Measurements from ENCODE around the gene UNC50. TPM values are rescaled to one million over a fixed set of nuclear protein-coding genes. Genes with fewer than 3 reads are reported as not detected.
A peak's percentile ranks its signal among the peaks of the same experiment; 100 is the strongest.

UNC50 gene
- total and polyA plus RNA-seq, 2 donors = 46.1 to 68.5 TPM

DNA sequence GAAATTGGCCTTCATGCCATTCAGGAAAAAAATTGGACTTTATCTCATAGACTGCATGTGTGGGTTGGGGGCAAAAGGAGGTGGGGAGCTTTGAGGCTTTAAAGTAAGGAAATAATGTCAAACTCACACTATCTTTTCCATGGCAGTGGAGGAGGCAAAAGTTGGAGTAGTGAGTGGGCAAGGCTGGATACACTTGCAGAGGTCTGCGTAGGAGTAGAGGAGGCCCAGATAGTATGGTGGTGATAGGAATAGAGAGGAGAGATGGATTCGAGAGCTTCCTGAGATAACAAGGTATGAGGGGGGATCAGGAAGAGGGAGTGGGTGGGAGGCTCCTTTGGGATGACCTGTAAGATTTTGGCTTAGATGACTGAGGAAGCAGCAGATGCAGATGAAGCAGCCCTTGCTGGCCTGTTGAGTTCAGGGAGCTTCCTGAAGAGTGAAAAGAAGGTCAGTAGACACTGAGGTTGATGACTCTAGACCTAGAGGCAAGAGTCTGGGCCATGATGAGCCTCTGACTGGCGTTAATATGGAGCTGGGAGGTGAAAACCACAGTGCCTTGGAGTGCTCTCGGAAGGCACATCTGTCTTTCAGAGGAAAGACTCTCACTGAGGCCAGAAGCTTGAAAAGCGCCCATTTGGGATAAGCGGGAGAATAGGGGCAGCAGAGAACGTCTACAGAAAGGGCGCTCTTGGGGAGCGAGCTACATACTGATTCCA, 5.8 kb downstream of the UNC50 start:
- Histone ChIP-seq H3K27me3 (ENCODE audit: control insufficient read depth in 2 of 2, insufficient read depth in 1 of 2, low read length in 1 of 2) (no peaks in the 10 kb centered on the region), H3K4me1 (ENCODE audit: control insufficient read depth in 2 of 2, insufficient read depth in 2 of 2, low read length in 2 of 2) (peaks cover 13% of the 10 kb centered on the region in 2 donors), H3K36me3 (ENCODE audit: control insufficient read depth in 2 of 2, insufficient read depth in 2 of 2, low read length in 1 of 2) (peaks cover 21 to 78% of the 10 kb centered on the region in 2 donors), H3K9me3 (ENCODE audit: control insufficient read depth in 2 of 2, insufficient read depth in 1 of 2, low read length in 1 of 2) (no peaks in the 10 kb centered on the region), H3K27ac (ENCODE audit: low read depth in 1 of 2, low read length in 1 of 2) (no peak overlapping the region), H3K4me3 (ENCODE audit: low read length in 2 of 2) (no peak overlapping the region)
- no peak for DNase-seq (ENCODE audit: low read depth in 6 of 9, low spot score in 9 of 9)
- over 99% methylated on average over 9 of the region's 9 CpGs for WGBS

DNA sequence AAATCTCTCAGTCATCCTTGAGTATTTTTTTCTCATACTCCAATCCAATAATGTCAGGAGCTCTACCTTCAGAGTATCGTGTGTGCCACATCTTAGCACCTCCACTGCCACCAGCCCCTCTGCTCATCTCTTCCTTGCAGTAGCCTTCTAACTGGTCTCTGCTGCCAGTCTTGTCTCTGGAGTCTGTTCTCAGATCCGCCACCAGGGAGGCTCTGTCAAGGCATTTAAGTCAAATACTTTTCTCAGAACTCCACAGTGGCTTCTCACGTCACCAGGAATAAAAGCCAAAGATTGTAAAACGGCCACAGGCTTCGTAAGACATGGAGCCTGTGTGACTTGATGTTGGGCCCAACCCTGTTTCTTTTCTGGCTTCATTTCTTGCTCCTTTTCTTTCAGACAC, 7.1 kb downstream of the UNC50 start:
- Histone ChIP-seq H3K4me3 (ENCODE audit: low read length in 2 of 2) (no peak overlapping the region), H3K36me3 (ENCODE audit: control insufficient read depth in 2 of 2, insufficient read depth in 2 of 2, low read length in 1 of 2) (peaks cover 19 to 82% of the 10 kb centered on the region in 2 donors), H3K27me3 (ENCODE audit: control insufficient read depth in 2 of 2, insufficient read depth in 1 of 2, low read length in 1 of 2) (no peaks in the 10 kb centered on the region), H3K27ac (ENCODE audit: low read depth in 1 of 2, low read length in 1 of 2) (no peak overlapping the region), H3K4me1 (ENCODE audit: control insufficient read depth in 2 of 2, insufficient read depth in 2 of 2, low read length in 2 of 2) (peaks cover 3% of the 10 kb centered on the region in 2 donors), H3K9me3 (ENCODE audit: control insufficient read depth in 2 of 2, insufficient read depth in 1 of 2, low read length in 1 of 2) (no peaks in the 10 kb centered on the region)
- WGBS = 96% methylated on average over 5 of the region's 5 CpGs
- DNase-seq (ENCODE audit: low read depth in 6 of 9, low spot score in 9 of 9) = no peak

DNA sequence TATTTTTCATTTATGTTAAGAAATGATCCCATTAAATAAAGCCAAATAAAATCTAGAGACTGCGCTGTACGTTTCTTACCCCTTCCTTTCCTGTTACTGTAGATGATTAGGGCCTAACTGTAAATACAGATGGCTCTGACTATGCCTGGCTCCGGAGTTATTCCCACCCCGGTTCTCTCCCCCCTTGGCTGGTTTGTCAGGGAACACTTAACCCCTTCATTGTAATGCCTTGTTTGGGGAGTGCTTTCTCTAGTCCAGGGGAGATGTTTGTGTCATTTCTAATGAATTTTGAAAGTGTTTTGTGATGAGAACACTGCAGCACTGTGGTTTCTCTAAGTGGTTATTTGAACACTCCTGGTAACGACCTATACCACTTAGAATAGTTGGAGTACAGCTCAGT, 8.8 kb downstream of the UNC50 start:
- Histone ChIP-seq H3K9me3 (ENCODE audit: control insufficient read depth in 2 of 2, insufficient read depth in 1 of 2, low read length in 1 of 2) (no peaks in the 10 kb centered on the region), H3K4me1 (ENCODE audit: control insufficient read depth in 2 of 2, insufficient read depth in 2 of 2, low read length in 2 of 2) (no peaks in the 10 kb centered on the region), H3K4me3 (ENCODE audit: low read length in 2 of 2) (no peak overlapping the region), H3K27ac (ENCODE audit: low read depth in 1 of 2, low read length in 1 of 2) (no peak overlapping the region), H3K36me3 (ENCODE audit: control insufficient read depth in 2 of 2, insufficient read depth in 2 of 2, low read length in 1 of 2) (peaks cover 23 to 76% of the 10 kb centered on the region in 2 donors), H3K27me3 (ENCODE audit: control insufficient read depth in 2 of 2, insufficient read depth in 1 of 2, low read length in 1 of 2) (no peaks in the 10 kb centered on the region)
- DNase-seq (ENCODE audit: low read depth in 6 of 9, low spot score in 9 of 9) = no peak
- WGBS = 85% methylated on average over 5 of the region's 5 CpGs

DNA sequence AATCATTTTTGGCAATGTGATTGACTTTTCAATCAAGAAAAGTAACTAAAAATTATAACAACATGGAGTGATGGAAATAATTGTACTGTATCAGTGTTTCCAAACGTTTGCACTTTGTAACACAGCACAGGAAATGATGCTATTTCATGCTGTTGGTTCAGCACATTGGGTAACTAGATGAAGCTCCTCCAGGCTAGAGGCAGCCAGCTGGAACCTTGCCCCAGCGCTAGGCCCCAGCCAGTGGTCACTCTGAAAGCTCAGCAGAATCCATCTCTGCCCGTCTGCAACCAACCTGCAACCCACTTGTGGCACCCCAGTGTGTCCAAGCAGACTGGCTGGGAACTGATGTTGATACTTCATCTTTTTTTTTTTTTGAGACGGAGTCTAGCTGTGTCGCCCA, 15.3 kb downstream of the UNC50 start:
- WGBS = 86% methylated on average over 5 of the region's 5 CpGs
- Histone ChIP-seq H3K27ac (ENCODE audit: low read depth in 1 of 2, low read length in 1 of 2) (no peak overlapping the region), H3K4me3 (ENCODE audit: low read length in 2 of 2) (no peak overlapping the region), H3K9me3 (ENCODE audit: control insufficient read depth in 2 of 2, insufficient read depth in 1 of 2, low read length in 1 of 2) (no peaks in the 10 kb centered on the region), H3K27me3 (ENCODE audit: control insufficient read depth in 2 of 2, insufficient read depth in 1 of 2, low read length in 1 of 2) (no peaks in the 10 kb centered on the region), H3K36me3 (ENCODE audit: control insufficient read depth in 2 of 2, insufficient read depth in 2 of 2, low read length in 1 of 2) (peaks cover 14 to 28% of the 10 kb centered on the region in 2 donors), H3K4me1 (ENCODE audit: control insufficient read depth in 2 of 2, insufficient read depth in 2 of 2, low read length in 2 of 2) (no peaks in the 10 kb centered on the region)
- no peak for DNase-seq (ENCODE audit: low read depth in 6 of 9, low spot score in 9 of 9)

DNA sequence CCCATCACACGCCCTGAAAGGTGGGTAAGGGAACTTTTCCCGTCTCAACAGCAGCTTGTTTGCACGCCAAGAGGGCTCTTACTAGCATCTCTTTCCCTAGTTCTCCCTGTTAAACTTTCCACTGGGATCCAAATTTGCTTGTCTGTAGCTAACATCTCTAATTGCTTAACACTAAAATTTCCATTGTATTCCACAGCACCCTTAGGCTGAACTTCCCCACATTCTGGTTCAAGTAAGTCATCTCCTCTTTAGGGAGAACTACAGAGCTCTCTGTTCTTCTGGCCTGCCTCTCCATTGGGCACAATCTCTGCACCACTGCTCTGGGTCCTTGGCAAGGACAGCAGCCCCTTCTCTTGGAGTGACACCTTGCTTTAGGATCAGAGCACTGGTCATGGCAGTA, 24.0 kb downstream of the UNC50 start:
- no peak for DNase-seq (ENCODE audit: low read depth in 6 of 9, low spot score in 9 of 9)
- Histone ChIP-seq H3K4me3 (ENCODE audit: low read length in 2 of 2) (no peak overlapping the region), H3K9me3 (ENCODE audit: control insufficient read depth in 2 of 2, insufficient read depth in 1 of 2, low read length in 1 of 2) (no peaks in the 10 kb centered on the region), H3K27ac (ENCODE audit: low read depth in 1 of 2, low read length in 1 of 2) (no peak overlapping the region), H3K27me3 (ENCODE audit: control insufficient read depth in 2 of 2, insufficient read depth in 1 of 2, low read length in 1 of 2) (no peaks in the 10 kb centered on the region), H3K4me1 (ENCODE audit: control insufficient read depth in 2 of 2, insufficient read depth in 2 of 2, low read length in 2 of 2) (peaks cover 0 to 23% of the 10 kb centered on the region in 2 donors), H3K36me3 (ENCODE audit: control insufficient read depth in 2 of 2, insufficient read depth in 2 of 2, low read length in 1 of 2) (peaks cover 22 to 48% of the 10 kb centered on the region in 2 donors)
- WGBS = 98% methylated on average over 3 of the region's 3 CpGs

DNA sequence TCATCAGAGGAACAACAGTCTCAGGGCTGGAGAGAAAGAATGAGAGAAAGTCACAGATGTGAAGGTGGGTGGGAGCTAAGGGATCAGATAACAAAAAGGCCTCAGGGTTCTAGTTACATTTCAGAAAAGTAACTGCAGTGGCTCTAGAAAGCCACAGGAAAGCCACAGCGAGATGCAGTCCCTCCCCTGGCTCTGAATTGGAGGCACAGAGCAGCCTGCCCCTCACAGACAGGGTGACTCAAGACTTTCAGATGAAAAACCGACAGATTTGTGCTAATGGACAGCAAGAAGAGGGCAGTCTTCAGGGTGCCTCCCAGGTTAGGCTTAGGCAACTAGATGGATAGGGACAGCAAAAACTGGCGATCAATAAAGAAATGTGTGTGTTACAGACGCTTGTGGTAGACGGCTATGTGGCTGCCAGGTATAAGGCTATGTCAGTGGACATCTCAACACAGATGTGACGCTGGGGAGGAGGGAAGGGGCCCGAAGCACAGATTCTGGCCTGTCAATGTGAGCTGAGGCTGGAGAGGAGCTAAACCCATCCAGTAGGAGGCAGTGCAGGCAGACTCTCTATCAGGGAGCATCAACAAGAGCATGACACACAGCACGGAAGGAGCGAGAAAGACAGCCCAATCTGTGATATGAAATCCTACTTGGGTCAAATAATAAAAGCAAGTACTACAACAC, 26.2 kb downstream of the UNC50 start:
- H3K27ac ChIP-seq (ENCODE audit: low read depth in 1 of 2, low read length in 1 of 2) = peak overlapping the region in 1 of 2 donors; percentile 76
- DNase-seq (ENCODE audit: low read depth in 6 of 9, low spot score in 9 of 9) = peak in 4 of 9 donors; percentile 24 to 75 (median 50)
- H3K9me3 ChIP-seq (ENCODE audit: control insufficient read depth in 2 of 2, insufficient read depth in 1 of 2, low read length in 1 of 2) = no peaks in the 10 kb centered on the region
- H3K27me3 ChIP-seq (ENCODE audit: control insufficient read depth in 2 of 2, insufficient read depth in 1 of 2, low read length in 1 of 2) = no peaks in the 10 kb centered on the region
- H3K4me3 ChIP-seq (ENCODE audit: low read length in 2 of 2) = no peak overlapping the region
- H3K36me3 ChIP-seq (ENCODE audit: control insufficient read depth in 2 of 2, insufficient read depth in 2 of 2, low read length in 1 of 2) = peaks cover 22 to 54% of the 10 kb centered on the region in 2 donors
- H3K4me1 ChIP-seq (ENCODE audit: control insufficient read depth in 2 of 2, insufficient read depth in 2 of 2, low read length in 2 of 2) = peaks cover 5 to 32% of the 10 kb centered on the region in 2 donors
- 81% methylated on average over 9 of the region's 9 CpGs for WGBS

DNA sequence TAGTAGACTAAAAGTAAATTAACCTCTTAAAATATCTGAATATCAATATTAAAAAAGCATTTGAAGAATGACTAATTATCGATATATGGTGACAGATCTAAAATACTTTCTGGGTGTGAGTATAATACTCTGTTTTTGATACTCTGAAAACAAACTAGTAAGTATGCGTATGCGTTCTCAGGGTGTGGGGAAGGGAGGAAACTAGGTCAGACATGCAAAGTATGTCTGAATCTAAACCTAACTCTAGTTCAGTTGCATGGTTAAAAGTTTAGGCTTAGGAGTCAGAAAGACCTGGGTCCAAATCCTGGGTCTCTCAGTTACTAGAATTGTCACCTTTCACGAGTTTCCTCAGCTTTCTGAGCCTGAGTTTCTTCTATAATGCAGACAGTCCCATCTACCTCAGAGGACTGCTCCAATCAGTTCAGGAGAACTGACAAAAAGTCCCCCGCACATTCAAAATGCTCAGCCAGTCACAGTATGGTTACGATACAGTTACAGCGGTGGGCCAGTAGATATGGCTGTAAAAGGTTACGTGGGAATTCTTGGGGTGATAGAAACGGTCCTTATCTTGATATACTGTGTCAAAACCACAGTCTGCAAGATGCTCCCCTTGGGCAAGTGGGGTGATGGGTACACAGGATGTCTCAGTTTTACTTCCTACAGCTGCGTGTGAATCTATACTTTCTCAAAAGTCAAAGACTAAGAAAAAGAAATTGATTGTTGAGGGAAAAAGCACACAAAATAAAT, 29.2 kb downstream of the UNC50 start:
- 50% methylated on average over 10 of the region's 10 CpGs for WGBS
- Histone ChIP-seq H3K9me3 (ENCODE audit: control insufficient read depth in 2 of 2, insufficient read depth in 1 of 2, low read length in 1 of 2) (peaks cover 0 to 2% of the 10 kb centered on the region in 2 donors), H3K4me3 (ENCODE audit: low read length in 2 of 2) (peak overlapping the region in 1 of 2 donors; percentile 14), H3K27me3 (ENCODE audit: control insufficient read depth in 2 of 2, insufficient read depth in 1 of 2, low read length in 1 of 2) (no peaks in the 10 kb centered on the region), H3K27ac (ENCODE audit: low read depth in 1 of 2, low read length in 1 of 2) (peak overlapping the region; percentile 82 to 97), H3K4me1 (ENCODE audit: control insufficient read depth in 2 of 2, insufficient read depth in 2 of 2, low read length in 2 of 2) (peaks cover 5 to 32% of the 10 kb centered on the region in 2 donors), H3K36me3 (ENCODE audit: control insufficient read depth in 2 of 2, insufficient read depth in 2 of 2, low read length in 1 of 2) (peaks cover 16 to 53% of the 10 kb centered on the region in 2 donors)
- DNase-seq (ENCODE audit: low read depth in 6 of 9, low spot score in 9 of 9) = peak in 5 of 9 donors; percentile 33 to 80 (median 60)

DNA sequence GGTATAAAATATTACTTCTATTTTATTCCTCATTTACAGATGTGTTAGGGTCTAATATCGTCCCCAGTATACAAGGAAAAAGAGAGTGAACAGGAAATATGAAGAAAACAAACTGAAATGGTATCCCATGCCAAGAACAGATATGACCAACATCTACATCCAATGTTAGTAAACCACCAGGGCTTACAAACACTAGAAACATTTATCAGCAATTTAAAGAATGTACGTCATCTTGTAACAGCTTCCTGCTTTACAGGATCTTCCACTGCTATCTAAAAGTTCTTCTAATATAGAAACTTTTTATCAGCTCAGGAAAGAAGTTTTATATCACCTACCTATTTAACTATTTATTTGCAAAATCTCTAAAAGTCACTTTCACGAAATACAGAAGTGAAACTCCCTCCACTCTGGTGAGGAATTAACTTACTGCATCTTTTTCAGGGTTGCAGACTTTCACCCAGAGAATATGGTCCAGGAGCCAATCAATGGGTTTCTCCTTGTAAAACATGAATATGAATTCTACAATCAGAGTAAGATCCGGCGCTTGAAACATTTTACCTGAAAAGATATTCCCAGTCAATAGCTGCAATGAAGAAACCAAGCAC, 35.2 kb downstream of the UNC50 start:
- 98% methylated on average over 5 of the region's 5 CpGs for WGBS
- Histone ChIP-seq H3K4me1 (ENCODE audit: control insufficient read depth in 2 of 2, insufficient read depth in 2 of 2, low read length in 2 of 2) (peaks cover 0 to 6% of the 10 kb centered on the region in 2 donors), H3K4me3 (ENCODE audit: low read length in 2 of 2) (no peak overlapping the region), H3K27me3 (ENCODE audit: control insufficient read depth in 2 of 2, insufficient read depth in 1 of 2, low read length in 1 of 2) (no peaks in the 10 kb centered on the region), H3K36me3 (ENCODE audit: control insufficient read depth in 2 of 2, insufficient read depth in 2 of 2, low read length in 1 of 2) (peaks cover 10 to 60% of the 10 kb centered on the region in 2 donors), H3K27ac (ENCODE audit: low read depth in 1 of 2, low read length in 1 of 2) (no peak overlapping the region), H3K9me3 (ENCODE audit: control insufficient read depth in 2 of 2, insufficient read depth in 1 of 2, low read length in 1 of 2) (peaks cover 0 to 2% of the 10 kb centered on the region in 2 donors)
- no peak for DNase-seq (ENCODE audit: low read depth in 6 of 9, low spot score in 9 of 9)

All from thymus (tissue), 11 donors.